Stimulated activated CD4-positive, alpha-beta T cell treated with anti-CD3 and anti-CD28 coated beads, Interleukin-2, amount 100 ng/mL, for 24 hours (primary cell): Measurements from ENCODE around the gene GSC2.
A peak's percentile ranks its signal among the peaks of the same experiment; 100 is the strongest.

Experiments used
- DNase-seq, 2 donors: peaks; one replicate each; pipeline ENCODE4 v3.0.0-alpha.2; 2020

Gene GSC2

DNA sequence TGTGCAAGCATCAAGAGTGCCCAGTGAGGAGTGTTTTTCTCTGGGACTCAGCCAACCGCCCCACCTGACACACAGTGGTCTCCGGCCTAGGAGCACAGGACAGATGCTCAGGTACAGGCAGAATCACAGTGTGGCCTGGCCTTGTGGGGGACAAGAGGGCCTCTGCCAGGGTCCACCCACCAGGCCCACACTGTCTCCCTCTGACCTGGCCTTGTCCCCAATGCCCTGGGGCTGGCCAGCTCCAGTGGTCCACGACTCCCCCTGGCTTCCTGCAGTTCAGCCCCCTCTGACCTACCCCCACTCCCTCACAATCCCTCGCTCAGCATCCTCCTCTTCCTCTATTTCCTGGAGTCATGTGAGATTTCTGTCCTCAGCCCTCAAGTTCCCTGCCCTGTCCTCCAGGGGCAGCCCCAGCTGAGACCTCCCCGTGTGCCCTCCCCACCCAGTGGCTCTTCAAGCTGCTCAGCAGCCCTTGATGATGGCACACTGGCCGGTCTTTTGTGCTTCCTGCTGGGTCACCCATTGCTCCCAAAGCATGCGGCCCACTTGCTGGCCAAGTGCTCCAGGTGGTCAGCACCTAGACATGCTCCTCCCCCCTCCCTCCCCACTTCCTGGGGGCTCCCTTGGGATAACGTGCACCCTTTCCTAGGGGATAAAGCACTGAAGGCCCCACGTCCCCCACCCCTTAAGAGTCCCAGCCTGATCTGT, 17.2 kb downstream of the GSC2 start:
- DNase-seq, result no peak

DNA sequence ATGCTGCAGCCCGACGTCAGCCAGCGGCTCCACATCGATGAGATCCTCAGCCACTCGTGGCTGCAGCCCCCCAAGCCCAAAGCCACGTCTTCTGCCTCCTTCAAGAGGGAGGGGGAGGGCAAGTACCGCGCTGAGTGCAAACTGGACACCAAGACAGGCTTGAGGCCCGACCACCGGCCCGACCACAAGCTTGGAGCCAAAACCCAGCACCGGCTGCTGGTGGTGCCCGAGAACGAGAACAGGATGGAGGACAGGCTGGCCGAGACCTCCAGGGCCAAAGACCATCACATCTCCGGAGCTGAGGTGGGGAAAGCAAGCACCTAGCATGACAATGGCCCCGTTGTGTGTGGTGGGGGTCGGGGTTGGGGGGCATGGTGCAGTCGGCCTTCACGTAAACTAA, 17.9 kb downstream of the GSC2 start:
- no peak for DNase-seq

DNA sequence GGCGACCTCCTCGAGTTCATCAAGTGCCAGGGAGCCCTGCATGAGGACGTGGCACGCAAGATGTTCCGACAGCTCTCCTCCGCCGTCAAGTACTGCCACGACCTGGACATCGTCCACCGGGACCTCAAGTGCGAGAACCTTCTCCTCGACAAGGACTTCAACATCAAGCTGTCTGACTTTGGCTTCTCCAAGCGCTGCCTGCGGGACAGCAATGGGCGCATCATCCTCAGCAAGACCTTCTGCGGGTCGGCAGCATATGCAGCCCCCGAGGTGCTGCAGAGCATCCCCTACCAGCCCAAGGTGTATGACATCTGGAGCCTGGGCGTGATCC, 18.4 kb downstream of the GSC2 start:
- no peak for DNase-seq

DNA sequence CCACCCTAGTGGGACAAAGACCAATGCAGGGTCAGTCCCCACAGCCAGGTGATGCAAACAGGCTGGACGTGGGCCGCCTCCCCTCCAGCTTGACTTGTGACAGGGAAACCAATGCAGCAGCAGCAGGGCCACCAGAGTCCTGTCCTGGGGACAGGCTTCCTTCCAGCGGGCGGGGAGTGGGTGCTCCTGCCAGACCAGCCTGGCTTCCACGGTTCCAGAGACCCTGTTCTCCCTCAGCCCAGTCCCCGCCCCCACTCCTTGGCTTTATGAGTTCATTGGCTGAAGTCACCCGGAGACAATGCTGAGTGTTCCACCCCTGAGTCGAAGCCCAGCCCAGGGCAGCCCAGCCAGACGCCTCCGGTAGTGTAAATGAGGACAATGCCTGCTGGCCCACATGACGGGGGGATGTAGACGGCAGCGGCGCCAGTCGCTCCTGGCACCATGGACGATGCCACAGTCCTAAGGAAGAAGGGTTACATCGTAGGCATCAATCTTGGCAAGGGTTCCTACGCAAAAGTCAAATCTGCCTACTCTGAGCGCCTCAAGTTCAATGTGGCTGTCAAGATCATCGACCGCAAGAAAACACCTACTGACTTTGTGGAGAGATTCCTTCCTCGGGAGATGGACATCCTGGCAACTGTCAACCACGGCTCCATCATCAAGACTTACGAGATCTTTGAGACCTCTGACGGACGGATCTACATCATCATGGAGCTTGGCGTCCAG, 19.0 kb downstream of the GSC2 start, which contains the start of gene TSSK2:
Gene TSSK2 (plus strand): TSS at position 350 of the 726 bp plus-strand sequence. CDS start 92 bp downstream, at position 442.
- DNase-seq, result no peak

DNA sequence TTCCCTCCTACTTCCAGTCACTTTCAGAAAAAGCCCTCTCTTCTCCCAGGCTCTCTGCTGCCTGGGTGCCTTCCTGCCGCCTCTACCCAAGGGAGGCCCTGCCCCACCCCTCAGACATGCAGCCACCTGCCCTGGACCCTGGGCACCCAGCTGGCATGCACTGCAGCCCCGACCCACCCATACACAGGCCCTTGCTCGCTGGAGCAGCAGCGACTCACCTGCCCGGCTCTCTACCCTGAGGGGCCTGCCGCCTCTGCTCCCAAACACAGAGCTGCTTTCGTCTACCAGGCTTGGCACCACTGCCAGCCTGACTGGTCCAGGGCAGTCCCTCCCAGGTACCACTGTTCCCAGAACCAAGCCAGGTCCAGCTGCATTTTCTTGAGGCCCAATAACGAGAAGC, 20.2 kb downstream of the GSC2 start:
- DNase-seq, result no peak

DNA sequence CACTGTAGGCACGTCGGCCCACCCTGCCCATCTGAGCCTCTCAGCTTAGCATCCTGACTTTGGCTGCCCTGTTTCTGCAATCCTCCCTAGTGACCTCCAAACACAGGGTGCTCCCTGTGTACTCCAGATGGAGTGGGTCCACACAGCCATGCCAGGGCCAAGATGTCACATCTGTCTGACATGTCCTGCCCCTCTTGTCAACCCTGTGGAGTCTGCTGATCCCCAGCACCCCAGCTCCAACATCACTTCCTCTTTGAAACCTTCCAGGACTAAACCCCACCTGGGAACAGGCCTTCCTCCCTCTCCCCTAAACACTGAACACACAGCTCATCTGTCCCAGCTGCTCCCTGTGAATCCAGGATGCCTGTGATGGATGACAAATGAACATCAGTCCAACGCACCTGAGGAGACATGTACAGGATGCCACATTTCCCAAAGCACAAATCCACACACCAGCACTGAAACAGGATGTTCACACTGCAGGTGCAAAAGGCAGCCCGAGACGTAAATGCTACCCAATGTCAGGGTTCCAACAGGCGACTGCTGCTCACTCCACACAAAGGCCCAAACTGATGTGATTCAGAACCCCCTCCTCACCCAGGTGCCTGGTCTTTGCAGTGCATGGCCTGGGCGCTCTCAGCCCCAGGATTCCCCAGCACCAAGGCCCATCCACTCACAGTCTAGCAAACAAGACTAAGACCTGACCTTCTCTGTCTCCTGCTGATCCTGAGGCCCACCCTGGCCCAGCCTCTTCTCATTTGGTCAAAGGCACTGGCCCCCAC, 21.0 kb downstream of the GSC2 start:
- no peak for DNase-seq

DNA sequence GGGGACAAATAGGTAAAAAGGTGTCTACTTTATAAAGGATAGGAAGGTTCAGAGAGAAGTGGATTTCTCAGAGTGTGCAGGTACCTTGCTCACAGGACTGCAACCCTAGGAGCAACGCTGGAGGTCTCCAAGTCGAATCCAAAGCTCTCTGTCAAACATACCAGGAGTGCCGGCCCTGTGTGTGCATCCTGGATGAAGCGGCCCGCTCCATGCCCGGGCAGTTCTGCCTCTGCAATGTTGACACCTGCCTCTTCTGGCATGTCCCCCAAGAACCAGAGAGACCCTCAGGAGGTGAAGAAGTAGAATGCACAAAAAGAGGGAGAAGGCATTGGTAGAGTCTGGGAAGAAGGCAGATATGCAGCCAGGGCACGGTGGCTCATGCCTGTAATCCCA, 22.1 kb downstream of the GSC2 start:
- DNase-seq, result no peak

DNA sequence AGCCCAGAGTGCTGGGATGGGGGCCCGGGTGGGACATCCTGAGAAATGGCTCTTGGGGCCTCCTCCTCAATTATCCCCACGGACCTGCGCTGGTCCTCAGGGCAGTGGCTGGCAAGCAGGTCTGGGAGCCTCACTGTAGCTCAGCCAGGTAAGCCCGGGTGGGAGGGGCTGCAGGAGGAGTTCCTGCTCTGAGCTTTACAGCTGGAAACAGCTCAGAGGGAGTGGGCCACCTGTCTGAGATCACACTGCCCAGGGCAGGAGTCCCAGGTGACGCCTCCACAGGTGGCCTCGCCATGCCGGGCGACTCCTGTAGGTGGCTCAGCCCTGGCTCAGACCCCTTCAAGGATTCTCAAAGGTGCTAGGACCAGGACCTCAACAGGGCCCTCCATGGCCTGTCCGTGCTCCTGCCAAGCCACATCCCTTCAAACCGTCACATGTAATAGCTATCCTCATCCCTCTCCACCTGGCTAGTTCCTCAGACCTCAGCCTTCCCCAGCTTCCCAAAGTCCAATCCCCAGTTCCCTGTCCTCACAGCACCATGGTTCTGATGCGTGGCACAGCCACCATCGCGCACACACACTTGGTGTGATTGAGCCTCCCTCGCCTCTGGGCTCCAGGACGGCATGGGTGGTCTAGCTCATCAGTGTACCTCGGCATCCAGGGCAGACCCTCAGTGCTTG, 22.6 kb downstream of the GSC2 start:
- no peak for DNase-seq

DNA sequence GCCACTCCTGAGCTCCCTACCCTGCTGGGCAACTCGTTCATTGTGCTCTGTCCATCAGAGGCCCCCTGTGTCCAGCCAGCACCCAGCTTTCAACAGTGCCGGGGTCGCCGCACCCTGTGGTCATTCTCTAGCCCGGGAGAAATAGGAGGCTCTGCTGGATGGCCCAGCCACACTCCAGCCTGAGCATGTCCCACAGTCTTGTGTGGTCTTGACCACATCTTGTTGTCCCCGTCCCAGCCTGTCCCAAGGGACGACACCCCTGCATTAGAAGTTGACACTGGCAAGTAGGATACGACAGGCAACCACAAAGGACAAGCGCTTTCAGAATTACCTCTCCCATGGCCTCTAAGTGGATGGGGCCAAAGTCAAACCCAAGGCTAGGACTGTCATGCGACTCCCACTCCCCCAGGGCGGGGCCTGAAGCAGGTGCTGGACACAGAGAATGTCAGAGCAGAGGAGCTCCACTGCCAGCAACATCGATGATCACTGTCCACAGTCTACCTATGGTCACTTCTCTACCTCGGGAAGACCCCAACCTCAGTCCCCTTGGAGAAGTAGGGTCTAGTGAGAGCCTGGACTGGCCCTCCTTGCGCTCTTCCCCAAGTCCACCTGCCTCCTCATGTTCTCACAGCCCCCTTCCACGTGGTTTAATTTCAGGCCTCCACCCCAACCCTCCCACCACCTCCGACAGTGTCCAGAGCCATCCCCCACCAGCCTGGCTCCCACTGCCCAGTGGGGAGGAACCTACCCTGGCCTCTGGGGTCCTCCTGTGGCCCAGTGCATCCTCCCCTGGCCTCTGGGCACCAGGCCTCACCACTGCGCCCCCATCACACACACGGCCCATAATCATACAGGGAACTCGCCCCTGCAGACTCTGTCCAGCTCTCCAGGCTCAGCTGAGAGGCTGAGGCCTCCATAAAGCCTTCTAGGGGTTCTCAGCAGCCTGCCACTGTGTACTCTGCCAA, 23.5 kb downstream of the GSC2 start:
- no peak for DNase-seq

DNA sequence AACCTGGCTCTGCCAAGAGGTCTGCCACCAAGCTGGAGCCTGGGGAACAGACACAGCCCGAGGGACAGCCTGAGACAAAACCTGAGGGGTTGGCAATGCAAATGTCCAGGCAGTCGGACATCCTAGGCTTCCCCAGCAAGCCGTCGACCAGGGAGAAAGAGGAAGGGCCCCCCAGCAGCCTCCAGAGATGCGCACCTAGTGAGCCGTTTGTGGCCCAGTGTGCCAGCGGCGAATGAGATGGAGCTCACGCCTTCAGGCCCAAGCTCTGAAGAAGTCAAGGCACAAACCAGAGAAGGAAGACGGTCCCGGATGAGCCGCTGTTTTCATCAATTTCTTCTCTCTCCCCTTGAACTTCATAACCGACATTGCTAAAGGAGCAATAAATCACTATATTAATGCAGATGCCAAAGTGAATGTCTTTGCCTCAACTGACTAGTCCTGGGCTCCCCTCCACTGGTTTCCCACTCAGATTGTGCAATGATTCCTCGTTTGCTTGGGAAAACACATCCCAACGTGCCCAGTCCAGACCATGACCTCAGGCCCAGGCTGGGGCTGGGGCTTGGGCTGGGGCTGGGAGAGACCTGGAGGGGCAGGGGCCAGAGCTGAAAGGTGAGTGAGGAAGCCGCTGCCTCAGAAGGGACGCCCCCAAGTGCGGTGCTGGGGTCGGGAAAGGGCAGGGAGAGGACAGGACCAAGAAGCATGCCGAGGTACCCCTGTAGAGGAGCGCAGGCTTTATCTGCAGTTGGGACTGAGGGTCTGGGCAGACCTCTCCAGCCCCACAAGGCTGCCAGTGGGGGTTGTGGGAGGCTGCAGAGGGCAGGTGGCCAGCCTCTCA, 24.4 kb downstream of the GSC2 start:
- DNase-seq, result no peak

DNA sequence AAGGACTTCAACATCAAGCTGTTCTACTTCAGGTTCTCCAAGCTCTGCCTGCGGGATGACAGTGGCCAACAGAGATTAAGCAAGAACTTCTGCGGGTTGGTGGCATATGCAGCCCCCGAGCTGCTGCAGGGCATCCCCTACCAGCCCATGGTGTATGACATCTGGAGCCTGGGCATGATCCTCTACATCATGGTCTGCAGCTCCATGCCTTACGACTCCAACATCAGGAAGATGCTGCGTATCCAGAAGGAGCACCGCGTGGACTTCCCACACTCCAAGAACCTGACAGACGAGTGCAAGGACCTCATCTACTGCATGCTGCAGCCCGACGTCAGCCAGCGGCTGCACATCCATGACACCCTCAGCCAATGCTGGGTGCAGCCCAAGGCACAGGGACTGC, 25.1 kb downstream of the GSC2 start:
- DNase-seq, result no peak

DNA sequence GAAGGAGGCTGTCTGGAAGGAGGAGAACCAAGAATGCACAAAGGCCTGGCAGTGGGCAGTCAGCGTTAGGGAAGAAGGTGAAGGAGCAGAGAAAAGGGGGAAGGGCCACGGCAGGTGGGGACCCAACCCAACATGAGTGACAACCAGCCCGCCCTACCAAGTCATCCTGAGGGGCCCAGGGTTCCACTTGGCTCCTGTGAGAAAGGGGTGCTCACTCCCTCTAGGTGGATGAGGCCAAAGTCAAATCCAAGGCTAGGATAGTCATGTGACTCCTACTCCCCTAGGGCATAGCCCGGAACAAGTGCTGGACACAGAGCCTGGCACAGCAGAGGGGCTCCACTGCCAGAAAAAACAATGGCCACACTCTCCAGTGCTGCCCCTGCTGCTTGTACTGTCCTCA, 25.7 kb downstream of the GSC2 start:
- no peak for DNase-seq

DNA sequence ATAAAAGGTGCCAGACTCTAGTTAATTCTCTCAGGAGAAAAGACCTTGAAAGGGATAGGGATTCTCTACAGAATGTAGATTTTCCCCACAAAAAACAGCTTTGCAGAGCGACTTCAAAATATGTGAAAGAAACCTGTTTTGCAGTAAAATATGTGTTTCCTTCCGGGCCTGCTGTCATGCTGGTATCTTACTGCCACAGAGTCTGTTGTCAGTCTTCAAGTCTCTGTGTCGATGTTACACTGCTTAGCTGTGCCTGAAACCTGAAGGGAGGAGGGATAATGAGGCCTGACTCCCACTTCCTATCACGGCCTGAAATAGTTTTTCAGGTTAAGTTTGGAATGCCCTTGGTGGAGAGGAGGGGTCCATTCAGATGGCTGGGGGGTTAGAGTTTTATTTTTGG, 26.2 kb downstream of the GSC2 start:
- no peak for DNase-seq

DNA sequence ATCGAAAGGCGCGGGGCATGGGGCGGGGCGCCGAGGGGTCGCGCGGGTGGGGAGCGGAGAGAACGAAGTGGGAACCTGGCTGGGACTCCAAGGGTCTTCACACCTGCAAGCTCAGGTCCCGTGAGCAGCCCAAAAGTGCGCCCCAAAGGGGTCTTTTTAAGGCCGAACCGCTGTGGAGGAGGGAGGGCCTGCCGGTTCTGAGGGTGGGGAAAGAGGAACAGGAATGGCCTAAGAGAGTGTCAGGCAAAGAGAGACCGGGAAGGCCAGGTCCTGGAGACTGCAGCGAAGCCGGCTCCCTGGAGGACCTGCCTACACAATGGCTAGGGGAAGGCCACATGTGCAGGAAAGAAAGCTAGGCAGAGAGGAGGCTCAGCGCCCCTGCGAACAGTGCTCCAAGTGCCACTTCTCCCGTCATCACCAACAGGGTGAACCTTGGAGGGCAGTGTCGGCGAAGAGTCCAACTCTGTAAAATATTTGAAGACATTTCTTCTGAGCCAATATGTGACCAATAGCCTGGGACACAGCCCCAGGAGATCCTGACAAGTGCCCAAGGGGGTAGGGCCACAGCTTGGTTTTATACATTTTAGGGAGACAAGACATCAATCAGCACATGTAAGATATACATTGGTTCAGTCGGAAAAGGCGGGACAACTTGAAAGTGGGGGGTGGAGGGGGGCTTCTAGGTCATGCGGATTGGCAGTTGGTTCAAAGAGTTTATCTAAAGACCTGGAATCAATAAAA, 27.2 kb downstream of the GSC2 start:
- peak in 1 of 2 donors; percentile 14 for DNase-seq

DNA sequence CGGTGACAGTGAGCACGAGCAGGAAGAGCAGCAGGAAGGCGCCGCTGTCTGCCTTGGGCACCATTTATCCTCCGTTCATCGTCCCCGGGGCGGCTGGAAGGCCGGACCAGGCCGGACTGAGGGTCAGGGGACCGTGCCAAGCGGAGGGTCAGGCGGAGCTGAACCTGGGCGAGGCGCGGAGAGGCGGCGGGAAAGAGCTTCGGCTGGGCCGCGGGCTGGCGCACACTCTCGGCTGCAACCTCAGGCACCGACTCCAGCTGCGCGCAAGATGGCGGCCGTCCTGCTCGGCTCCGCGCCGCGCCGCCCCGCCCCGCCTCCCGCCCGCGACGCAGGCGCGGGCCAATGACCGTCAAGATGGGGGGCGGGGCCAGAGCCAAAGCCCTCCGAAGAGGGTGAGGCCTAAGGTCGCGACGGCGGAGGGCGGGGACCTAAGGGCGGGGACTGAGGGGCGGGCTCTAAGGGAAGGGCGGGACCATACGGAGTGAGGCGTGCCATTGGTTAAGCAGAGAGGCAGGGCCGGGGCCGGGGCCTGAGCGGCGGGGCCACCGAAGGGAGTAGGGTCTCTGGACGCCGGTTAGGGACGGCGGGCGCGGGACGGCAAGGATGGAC, 27.8 kb downstream of the GSC2 start, which contains the start of gene DGCR2:
Gene DGCR2 (minus strand): TSS at position 270 of the 609 bp plus-strand sequence. CDS start 206 bp downstream, at position 64.
- DNase-seq, result peak; percentile 96 to 98

DNA sequence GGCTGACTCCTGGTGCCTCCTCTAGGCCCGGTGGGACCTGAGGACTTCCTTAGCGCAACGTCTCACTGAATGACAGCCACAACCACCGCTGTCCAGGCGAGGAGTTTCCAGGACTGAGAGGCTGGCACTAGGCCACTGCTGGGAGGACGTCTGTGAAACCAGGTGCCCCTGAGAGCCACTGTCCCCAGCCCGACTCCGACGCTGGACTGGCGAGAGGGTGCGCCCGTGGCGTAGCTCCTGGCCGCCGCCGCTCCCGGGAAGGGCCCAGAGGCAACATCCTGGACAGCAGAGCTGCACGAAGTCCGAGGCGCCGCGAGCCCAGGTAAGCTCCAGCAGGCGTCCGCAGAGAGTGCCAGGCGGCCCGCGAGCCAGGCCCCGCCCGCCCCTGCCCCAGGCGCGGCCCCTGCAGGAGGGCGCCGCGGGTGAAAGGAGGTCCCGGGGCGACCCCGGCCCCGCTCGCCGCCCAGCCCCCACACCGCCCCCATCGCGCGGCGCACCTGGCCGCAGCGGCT, 28.4 kb downstream of the GSC2 start:
- peak; percentile 40 to 49 for DNase-seq

DNA sequence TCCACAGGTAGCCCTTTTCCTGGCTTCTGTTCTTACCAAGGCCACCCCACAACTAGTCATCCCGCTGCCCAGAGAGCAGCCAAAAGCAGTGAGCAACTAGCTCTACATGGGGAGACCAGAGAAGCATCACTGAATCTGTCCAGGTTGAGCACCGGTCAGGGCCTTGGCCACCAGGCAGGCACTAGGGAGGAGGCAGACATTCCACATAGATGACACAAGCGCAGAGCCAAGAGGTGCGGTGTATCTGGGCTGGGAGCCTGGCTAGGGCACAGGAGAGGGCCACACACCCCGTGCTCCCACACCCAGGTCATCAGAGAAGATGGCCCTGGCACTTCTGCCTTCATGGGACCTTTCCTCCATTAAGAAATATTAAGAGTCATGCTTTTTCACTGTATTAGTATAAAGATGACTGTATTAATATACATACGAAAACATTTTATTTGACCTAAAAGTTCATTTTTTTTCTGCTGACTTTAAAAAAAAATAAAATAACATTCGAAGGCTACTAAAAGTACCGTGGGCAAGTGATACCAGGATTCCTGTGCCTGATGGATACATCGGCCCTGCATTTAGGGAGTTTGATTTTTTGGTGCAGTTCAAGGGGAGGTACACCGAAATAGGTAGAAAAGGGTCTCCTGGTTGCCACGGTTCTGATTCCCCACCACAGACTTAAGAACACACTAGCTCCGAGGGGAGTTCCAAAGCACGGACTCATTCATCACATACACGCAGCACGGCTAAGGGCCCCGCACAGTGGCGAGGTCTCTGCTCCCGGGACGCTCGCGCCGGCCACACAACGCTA, 29.1 kb downstream of the GSC2 start:
- DNase-seq, result peak in 1 of 2 donors; percentile 49

DNA sequence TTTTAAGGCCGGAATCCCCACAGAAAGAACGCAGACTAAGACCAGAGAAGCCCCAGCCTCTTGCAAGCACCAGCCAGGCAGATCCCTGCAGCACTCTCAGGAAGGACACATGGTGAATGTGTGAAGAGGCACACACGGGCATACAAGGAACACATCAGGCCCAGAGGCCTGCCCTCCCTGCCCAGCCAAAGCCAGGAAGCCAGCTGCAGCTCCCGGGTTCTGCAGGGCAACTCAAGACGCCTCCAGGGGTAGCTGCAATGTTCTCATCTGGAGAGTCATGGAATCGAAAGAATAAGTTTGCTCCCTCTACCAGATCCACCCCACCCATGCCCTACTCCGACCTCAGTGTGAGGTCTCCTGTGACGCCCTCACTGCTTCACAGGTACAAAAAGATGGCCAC, 30.1 kb downstream of the GSC2 start:
- DNase-seq, result no peak
